HG03439 (cell line): ENCODE measurements around the gene CHFR.
"Not testable (repeated sequence)": the region's sequence is repeated elsewhere in the genome, so short reads cannot be mapped to it uniquely, and the experiment has no call there.

Experiments used
- ATAC-seq: cut with Tn5 transposase; IDR thresholded peaks from one replicate; pipeline ENCODE4 v1.9.1; 2021; ENCODE audit warnings: mild to moderate bottlenecking, moderate library complexity; ENCODE audit not compliant: unreplicated experiment

CHFR gene

GRCh38 chr12:132841151-132841550 is 46.3 kb downstream of the CHFR start:
- ATAC-seq: no peak

GRCh38 chr12:132840536-132840935 is 46.9 kb downstream of the CHFR start:
- no peak for ATAC-seq

- ATAC-seq: no peak
Observed at GRCh38 chr12:132839558-132840235, 47.7 kb downstream of the CHFR start.

- ATAC-seq: no peak
Observed at GRCh38 chr12:132838410-132839080, 48.9 kb downstream of the CHFR start.

- ATAC-seq: no peak
Observed at GRCh38 chr12:132837693-132838409, 49.6 kb downstream of the CHFR start.

- no peak for ATAC-seq
Observed at GRCh38 chr12:132836795-132837331, 50.5 kb downstream of the CHFR start.

- ATAC-seq: not testable (repeated sequence)
Observed at GRCh38 chr12:132836230-132836629, 51.2 kb downstream of the CHFR start.

GRCh38 chr12:132835076-132836025 is 52.1 kb downstream of the CHFR start:
- ATAC-seq: no peak

GRCh38 chr12:132834181-132834711 is 53.2 kb downstream of the CHFR start:
- no peak for ATAC-seq

- ATAC-seq: no peak
Observed at GRCh38 chr12:132833341-132833740, 54.1 kb downstream of the CHFR start.

GRCh38 chr12:132831771-132832170 is 55.6 kb downstream of the CHFR start:
- no peak for ATAC-seq

- peak; percentile 83 for ATAC-seq
Observed at GRCh38 chr12:132828706-132829534, 58.5 kb downstream of the CHFR start, which contains the start of gene GOLGA3. Gene GOLGA3 (minus strand): TSS chr12:132828869. CDS start chr12:132822128, 6,741 bp downstream.

GRCh38 chr12:132827763-132828703 is 59.4 kb downstream of the CHFR start:
- ATAC-seq: peak; percentile 26

- no peak for ATAC-seq
Observed at GRCh38 chr12:132825861-132826260, 61.5 kb downstream of the CHFR start.

GRCh38 chr12:132825089-132825488 is 62.3 kb downstream of the CHFR start:
- no peak for ATAC-seq

- ATAC-seq: no peak
Observed at GRCh38 chr12:132824053-132824452, 63.4 kb downstream of the CHFR start.

- no peak for ATAC-seq
Observed at GRCh38 chr12:132818562-132818961, 68.8 kb downstream of the CHFR start.

- ATAC-seq: no peak
Observed at GRCh38 chr12:132814232-132814631, 73.2 kb downstream of the CHFR start.
